Lower lobe of right lung (tissue), 2 donors: ENCODE data around the gene TNIP3. TPM values are rescaled to one million over a fixed set of nuclear protein-coding genes. Genes with fewer than 3 reads are reported as not detected.

Experiments
- ATAC-seq, 2 donors: fragments of 200-7000 bp; cut with Tn5 transposase; one replicate each; pipeline ENCODE4 v1.9.1; 2020 to 2022; ENCODE audit warnings: mild to moderate bottlenecking in 2 of 2, moderate library complexity in 2 of 2
- DNase-seq: peaks from one replicate; pipeline ENCODE4 v3.0.0-alpha.2; 2020
- H3K27ac ChIP-seq: fragments of 200-600 bp; one replicate; pipeline ENCODE4 v1.8.0; 2022
- H3K27me3 ChIP-seq: fragments of 200-600 bp; one replicate; pipeline ENCODE4 v1.8.0; 2022; ENCODE audit warnings: low read depth
- H3K36me3 ChIP-seq: fragments of 200-600 bp; one replicate; pipeline ENCODE4 v1.8.0; 2022; ENCODE audit warnings: mild to moderate bottlenecking
- H3K4me1 ChIP-seq: fragments of 200-600 bp; one replicate; pipeline ENCODE4 v1.8.0; 2022
- H3K4me3 ChIP-seq: fragments of 200-600 bp; one replicate; pipeline ENCODE4 v1.8.0; 2022; ENCODE audit warnings: mild to moderate bottlenecking
- H3K9me3 ChIP-seq: fragments of 200-600 bp; one replicate; pipeline ENCODE4 v1.8.0; 2022
- intact Hi-C: fragments of 100-400 bp; cut with DNase I; formaldehyde crosslinking; loops from one replicate; pipeline ENCODE4 v1.11.0; 2022
- total RNA-seq: library from RNA; stranded (reverse); fragmentation: NEBNext Ultra II Directional; extraction: Animal tissue kit (Norgen Biotek cat#: 25700); gene quantifications from one replicate; pipeline ENCODE4 v1.2.1, GENCODE V29; 2021
- TF ChIP-seq, protein P1 (sequence below): fragments of 200-600 bp; IDR thresholded peaks from one replicate; pipeline ENCODE4 v1.8.0; 2022; ENCODE audit warnings: antibody characterized with exemption, mild to moderate bottlenecking
- donor health status: DM: no; HTN: yes; CAD: no; lungs with severe emphysema.

Gene TNIP3
- total RNA-seq, 1 donor from 2014 or later: 0.95 TPM

DNA sequence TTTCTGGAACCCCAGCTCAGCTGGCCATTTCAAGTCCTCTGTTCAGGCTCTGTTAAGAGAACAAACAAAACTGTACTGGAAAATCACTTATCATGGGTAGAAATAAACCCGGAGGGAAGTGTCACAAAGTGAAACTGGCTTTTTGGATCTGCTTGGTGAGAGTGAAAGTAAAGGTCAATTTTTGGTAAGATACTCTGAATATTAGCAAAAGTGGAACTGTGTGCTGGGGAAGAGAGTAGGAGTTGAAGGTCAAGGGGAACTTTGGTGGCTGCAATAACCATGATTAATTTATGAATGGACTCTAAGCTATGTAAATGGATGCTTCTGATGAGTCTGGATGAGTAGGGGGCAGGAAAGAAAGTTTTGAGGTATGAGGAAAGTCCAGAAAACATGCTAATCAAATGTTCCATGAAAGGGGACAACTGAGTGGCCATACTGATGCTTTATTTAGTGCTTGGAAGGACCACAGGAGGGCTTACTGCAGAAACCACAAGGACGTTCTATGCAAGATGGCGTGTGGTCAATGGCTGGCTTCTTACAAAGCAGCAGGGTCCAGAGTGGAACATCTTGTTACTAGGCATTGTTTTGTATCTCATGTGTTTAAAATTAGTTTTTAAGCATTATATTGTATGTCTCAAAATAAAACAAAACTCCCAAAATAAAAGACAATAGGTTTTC, 36.8 kb upstream of the TNIP3 start:
- Histone ChIP-seq H3K36me3 (no peaks in the 10 kb centered on the region), H3K27me3 (no peaks in the 10 kb centered on the region), H3K4me3 (no peak overlapping the region), H3K27ac (no peak overlapping the region), H3K9me3 (no peaks in the 10 kb centered on the region), H3K4me1 (no peaks in the 10 kb centered on the region)
- TF ChIP-seq, protein P1, sequence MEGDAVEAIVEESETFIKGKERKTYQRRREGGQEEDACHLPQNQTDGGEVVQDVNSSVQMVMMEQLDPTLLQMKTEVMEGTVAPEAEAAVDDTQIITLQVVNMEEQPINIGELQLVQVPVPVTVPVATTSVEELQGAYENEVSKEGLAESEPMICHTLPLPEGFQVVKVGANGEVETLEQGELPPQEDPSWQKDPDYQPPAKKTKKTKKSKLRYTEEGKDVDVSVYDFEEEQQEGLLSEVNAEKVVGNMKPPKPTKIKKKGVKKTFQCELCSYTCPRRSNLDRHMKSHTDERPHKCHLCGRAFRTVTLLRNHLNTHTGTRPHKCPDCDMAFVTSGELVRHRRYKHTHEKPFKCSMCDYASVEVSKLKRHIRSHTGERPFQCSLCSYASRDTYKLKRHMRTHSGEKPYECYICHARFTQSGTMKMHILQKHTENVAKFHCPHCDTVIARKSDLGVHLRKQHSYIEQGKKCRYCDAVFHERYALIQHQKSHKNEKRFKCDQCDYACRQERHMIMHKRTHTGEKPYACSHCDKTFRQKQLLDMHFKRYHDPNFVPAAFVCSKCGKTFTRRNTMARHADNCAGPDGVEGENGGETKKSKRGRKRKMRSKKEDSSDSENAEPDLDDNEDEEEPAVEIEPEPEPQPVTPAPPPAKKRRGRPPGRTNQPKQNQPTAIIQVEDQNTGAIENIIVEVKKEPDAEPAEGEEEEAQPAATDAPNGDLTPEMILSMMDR: no peak
- DNase-seq: no peak
- intact Hi-C loops: no loop called here
- ATAC-seq: peak; percentile 57 to 62

DNA sequence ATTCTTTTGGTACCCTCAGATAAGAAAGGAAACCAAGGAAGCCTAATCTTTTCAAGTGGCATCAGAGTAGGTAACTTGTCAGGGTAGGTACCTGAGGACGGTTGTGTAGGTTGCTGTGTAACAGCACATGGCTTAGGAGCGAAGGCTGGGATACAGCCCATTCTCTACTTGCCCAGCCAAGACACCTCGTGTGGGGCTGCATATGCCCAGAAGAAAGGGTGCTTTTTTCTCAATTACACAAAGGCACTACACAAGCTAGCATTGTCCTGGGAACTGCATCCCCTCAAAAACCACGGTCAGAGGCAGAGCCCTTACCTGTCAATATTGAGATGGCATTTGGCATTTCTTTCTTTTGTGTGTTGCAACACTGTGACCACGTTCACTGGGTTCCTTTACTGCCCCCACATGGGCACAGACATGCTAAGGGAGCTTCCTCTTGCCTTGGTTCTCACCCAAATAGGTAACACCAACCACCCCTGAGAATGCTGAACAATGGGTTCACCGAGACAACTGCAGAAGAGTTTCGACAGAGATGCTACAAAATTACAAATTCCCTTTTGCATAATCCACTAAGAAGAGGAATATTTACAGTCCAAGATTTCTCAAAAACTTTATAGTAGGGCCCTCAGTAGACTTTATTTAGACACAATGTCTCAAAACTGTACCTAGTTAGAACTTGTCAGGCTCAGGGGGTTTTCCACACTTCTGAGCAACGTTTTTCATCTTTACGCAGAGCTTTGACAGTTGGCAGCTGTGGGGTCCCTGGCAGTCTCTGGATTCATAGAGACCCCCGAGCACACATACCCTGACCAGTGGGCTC, 35.8 kb upstream of the TNIP3 start:
- H3K27ac ChIP-seq: no peak overlapping the region
- intact Hi-C loops: no loop called here
- H3K27me3 ChIP-seq: no peaks in the 10 kb centered on the region
- no peaks in the 10 kb centered on the region for H3K9me3 ChIP-seq
- TF ChIP-seq, protein P1: no peak
- no peak for DNase-seq
- ATAC-seq: peak; percentile 71 to 73
- no peak overlapping the region for H3K4me3 ChIP-seq
- H3K4me1 ChIP-seq: no peaks in the 10 kb centered on the region
- H3K36me3 ChIP-seq: no peaks in the 10 kb centered on the region

DNA sequence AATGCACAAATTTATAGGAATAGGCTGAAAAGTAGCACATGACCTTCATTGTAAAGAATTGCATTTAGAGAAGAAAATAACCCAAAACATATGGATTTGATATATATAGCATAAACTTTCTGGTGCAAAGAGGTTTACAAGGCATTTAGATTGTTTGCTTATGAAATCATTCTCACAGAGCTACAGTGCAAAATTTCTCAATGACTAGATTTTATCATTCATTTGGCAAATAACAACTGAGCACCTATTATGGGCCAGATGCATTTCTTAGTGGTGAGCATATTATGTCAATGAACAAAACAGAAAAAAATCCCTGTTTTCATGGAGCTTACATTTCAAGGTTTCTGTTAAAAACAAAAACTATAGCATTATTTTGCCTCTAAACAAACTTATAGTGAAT, 34.1 kb upstream of the TNIP3 start:
- Histone ChIP-seq H3K9me3 (no peaks in the 10 kb centered on the region), H3K4me1 (no peaks in the 10 kb centered on the region), H3K27me3 (no peaks in the 10 kb centered on the region), H3K4me3 (no peak overlapping the region), H3K27ac (no peak overlapping the region), H3K36me3 (no peaks in the 10 kb centered on the region)
- DNase-seq (no peak), ATAC-seq (no peak)
- intact Hi-C loops: no loop called here
- TF ChIP-seq, protein P1: no peak

DNA sequence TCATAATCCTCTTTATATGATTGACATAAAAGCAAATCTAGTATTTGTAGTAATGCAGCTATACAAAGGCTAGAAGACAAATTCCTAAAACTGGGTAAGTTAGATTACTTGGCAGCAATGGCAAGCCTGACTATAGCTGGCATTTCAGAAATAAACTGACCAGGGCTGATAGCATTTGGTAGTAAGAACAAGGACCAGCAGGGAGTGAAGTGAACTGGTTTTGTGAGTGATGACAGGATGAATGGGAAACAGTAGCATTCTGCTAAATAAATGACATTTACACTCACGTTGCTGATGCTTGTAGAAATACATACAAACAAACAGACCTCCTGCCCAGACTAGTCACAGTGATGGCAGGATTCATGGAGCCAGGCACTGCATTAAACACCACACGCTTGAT, 31.5 kb upstream of the TNIP3 start:
- Histone ChIP-seq H3K27ac (no peak overlapping the region), H3K4me3 (no peak overlapping the region), H3K9me3 (no peaks in the 10 kb centered on the region), H3K27me3 (no peaks in the 10 kb centered on the region), H3K36me3 (no peaks in the 10 kb centered on the region), H3K4me1 (no peaks in the 10 kb centered on the region)
- intact Hi-C loops: no loop called here
- TF ChIP-seq, protein P1: no peak
- DNase-seq (no peak), ATAC-seq (no peak)

DNA sequence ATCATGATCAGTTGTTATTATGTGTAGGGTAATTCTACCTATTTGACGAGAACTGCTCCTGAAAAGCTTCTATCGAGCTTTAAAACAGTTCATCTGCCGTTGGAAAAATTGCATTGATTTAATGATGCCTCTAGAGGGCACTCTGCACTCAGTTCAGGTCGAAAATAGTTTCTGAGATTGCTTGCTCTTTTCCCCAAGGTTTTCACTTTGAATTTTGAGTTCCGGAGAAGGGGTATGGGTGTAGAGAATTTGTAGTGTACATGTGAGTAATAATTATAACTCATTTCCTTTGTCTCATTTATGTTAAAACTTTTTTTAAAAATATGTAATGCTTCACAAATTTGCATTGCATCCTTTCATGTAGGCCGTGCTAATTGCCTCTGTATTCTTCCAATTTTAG, 28.4 kb upstream of the TNIP3 start:
- H3K4me1 ChIP-seq: no peaks in the 10 kb centered on the region
- no peaks in the 10 kb centered on the region for H3K9me3 ChIP-seq
- no peaks in the 10 kb centered on the region for H3K27me3 ChIP-seq
- peak overlapping the region; percentile 39 for H3K4me3 ChIP-seq
- H3K27ac ChIP-seq: no peak overlapping the region
- TF ChIP-seq, protein P1: peak; percentile 78
- ATAC-seq (peak; percentile 71 to 78), DNase-seq (no peak)
- intact Hi-C loops: no loop called here
- H3K36me3 ChIP-seq: no peaks in the 10 kb centered on the region
